K562 (cell line): Measurements from ENCODE around the gene SOX21.

Experiments used
- ATF1 ChIP-seq, 2 experiments: fragments of 450-650 bp in 1 of 2; IDR thresholded peaks; 2 replicates each; pipeline ENCODE4 v1.6.1; 2016; ENCODE audit warnings: missing compliant biosample characterization in 1 of 2, missing genetic modification characterization in 1 of 2
- DIDO1 ChIP-seq: fragments of 450-650 bp; IDR thresholded peaks from 2 replicates; pipeline ENCODE4 v1.6.1; 2016; ENCODE audit warnings: low read depth, missing biosample characterization, missing genetic modification characterization
- HMGN3 ChIP-seq: IDR thresholded peaks from 2 replicates; pipeline ENCODE4 v1.6.1; 2011; ENCODE audit warnings: borderline replicate concordance, low read depth, mild to moderate bottlenecking, mixed read lengths, low read length; ENCODE audit not compliant: insufficient read length; ENCODE audit errors: extremely low read depth
- PHF20 ChIP-seq: fragments of 450-650 bp; IDR thresholded peaks from 2 replicates; pipeline ENCODE4 v1.6.1; 2018; ENCODE audit not compliant: partially characterized antibody
- RHOXF2B ChIP-seq: fragments of 250-450 bp; sonication (Bioruptor Pico); conservative IDR thresholded peaks from 2 replicates; pipeline ENCODE4 v1.5.1; 2021
- SRSF3 ChIP-seq: fragments of 200-400 bp; formaldehyde crosslinking; IDR thresholded peaks from 2 replicates; pipeline ENCODE4 v1.6.1; 2016; ENCODE audit warnings: mild to moderate bottlenecking, low read length, moderate library complexity; ENCODE audit not compliant: insufficient read depth
- STAT5B ChIP-seq: fragments of 250-450 bp; sonication (Bioruptor Pico); IDR thresholded peaks from 2 replicates; pipeline ENCODE4 v1.8.0; 2021; ENCODE audit warnings: mild to moderate bottlenecking, inconsistent platforms
- ZNF124 ChIP-seq: sonication (generic); formaldehyde crosslinking; IDR thresholded peaks from 2 replicates; pipeline ENCODE4 v1.8.1; 2022; ENCODE audit warnings: missing genetic modification reagents
- ZNF280A ChIP-seq: fragments of 450-650 bp; IDR thresholded peaks from 2 replicates; pipeline ENCODE4 v1.6.1; 2018; ENCODE audit warnings: mild to moderate bottlenecking, low read depth; ENCODE audit not compliant: partially characterized antibody
- ZNF75A ChIP-seq: fragments of 450-650 bp; formaldehyde crosslinking; IDR thresholded peaks from 2 replicates; pipeline ENCODE4 v1.4.0; 2020; ENCODE audit warnings: mild to moderate bottlenecking
- TF ChIP-seq, protein P1 (sequence below), 3 experiments: IDR thresholded peaks in 2 of 3; conservative IDR thresholded peaks in 1 of 3; 2 replicates each; pipeline ENCODE4 v1.5.1; 2011 to 2012; ENCODE audit warnings: low read length in 3 of 3, mild to moderate bottlenecking in 3 of 3, control low read depth in 2 of 3, improper control_type of control experiment in 1 of 3, inconsistent platforms in 1 of 3, low read depth in 1 of 3, mixed read lengths in 1 of 3, moderate library complexity in 1 of 3; ENCODE audit not compliant: insufficient read depth in 2 of 3
- TF ChIP-seq, protein P2 (sequence below): fragments of 250-450 bp; sonication (Bioruptor Pico); IDR thresholded peaks from 2 replicates; pipeline ENCODE4 v1.5.0; 2021
- TF ChIP-seq, protein P3 (sequence below): sonication (generic); formaldehyde crosslinking; IDR thresholded peaks from 2 replicates; pipeline ENCODE4 v1.8.1; 2023; ENCODE audit warnings: mild to moderate bottlenecking, missing genetic modification reagents

DNA sequence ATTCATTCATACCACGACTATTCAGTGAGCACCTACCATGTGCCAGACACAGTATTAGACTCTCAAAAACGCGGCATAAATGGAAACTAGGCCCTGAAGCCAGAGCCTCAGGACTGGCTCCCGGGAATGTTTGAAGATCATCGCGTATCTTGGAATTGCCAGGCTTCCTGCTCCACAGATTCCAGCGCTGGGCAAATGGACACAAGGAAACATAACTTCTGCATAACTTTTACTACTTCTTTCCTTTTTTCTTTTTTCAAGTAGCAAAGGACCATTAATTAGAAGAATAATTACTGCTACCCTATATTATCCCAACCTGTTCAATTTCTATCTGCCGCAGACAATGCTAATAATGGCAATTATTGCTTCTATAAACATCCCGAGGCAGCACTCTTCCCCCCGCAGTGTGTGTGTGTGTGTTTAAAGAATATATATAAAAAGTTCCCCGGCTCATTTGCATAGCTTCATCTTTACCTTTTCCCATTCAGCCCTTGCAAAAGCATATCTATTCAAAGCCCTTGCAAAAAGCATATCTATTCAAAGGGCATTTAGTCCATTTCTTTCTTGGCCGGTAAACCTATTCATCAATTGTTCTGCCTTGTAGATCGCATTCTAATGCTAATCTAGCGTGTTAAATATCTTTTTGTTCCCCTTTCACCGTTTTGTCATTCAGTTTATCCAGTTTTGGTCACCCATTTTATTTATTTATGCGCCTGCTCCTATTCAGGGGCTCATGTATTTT lies 6.1 kb downstream of the SOX21 start:
- no peak for TF ChIP-seq PHF20
- TF ChIP-seq STAT5B, result no peak
- TF ChIP-seq ZNF280A, result no peak
- no peak for TF ChIP-seq HMGN3
- TF ChIP-seq ZNF124 (CRISPR knock-in tag), result no peak
- TF ChIP-seq DIDO1 (tag), result no peak
- TF ChIP-seq, protein P1, sequence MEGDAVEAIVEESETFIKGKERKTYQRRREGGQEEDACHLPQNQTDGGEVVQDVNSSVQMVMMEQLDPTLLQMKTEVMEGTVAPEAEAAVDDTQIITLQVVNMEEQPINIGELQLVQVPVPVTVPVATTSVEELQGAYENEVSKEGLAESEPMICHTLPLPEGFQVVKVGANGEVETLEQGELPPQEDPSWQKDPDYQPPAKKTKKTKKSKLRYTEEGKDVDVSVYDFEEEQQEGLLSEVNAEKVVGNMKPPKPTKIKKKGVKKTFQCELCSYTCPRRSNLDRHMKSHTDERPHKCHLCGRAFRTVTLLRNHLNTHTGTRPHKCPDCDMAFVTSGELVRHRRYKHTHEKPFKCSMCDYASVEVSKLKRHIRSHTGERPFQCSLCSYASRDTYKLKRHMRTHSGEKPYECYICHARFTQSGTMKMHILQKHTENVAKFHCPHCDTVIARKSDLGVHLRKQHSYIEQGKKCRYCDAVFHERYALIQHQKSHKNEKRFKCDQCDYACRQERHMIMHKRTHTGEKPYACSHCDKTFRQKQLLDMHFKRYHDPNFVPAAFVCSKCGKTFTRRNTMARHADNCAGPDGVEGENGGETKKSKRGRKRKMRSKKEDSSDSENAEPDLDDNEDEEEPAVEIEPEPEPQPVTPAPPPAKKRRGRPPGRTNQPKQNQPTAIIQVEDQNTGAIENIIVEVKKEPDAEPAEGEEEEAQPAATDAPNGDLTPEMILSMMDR (IDR thresholded peaks at IDR 0.05 in 2 of 3, conservative IDR thresholded peaks at IDR 0.05 in 1 of 3; ENCODE audit: insufficient read depth in 2 of 3, low read depth in 1 of 3, low read length in 3 of 3), result no peak
- no peak for TF ChIP-seq RHOXF2B (CRISPR knock-in tag)
- no peak for TF ChIP-seq ZNF75A
- no peak for TF ChIP-seq SRSF3
- TF ChIP-seq, protein P2, sequence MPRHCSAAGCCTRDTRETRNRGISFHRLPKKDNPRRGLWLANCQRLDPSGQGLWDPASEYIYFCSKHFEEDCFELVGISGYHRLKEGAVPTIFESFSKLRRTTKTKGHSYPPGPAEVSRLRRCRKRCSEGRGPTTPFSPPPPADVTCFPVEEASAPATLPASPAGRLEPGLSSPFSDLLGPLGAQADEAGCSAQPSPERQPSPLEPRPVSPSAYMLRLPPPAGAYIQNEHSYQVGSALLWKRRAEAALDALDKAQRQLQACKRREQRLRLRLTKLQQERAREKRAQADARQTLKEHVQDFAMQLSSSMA (CRISPR knock-in tag), result no peak
- no peak for TF ChIP-seq ATF1 (CRISPR knock-in tag; IDR thresholded peaks at IDR 0.05)
- TF ChIP-seq ATF1 (tag; IDR thresholded peaks at IDR 0.05), result no peak
- TF ChIP-seq, protein P3, sequence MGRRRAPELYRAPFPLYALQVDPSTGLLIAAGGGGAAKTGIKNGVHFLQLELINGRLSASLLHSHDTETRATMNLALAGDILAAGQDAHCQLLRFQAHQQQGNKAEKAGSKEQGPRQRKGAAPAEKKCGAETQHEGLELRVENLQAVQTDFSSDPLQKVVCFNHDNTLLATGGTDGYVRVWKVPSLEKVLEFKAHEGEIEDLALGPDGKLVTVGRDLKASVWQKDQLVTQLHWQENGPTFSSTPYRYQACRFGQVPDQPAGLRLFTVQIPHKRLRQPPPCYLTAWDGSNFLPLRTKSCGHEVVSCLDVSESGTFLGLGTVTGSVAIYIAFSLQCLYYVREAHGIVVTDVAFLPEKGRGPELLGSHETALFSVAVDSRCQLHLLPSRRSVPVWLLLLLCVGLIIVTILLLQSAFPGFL, result no peak
